ENCODE results near the gene ALDOB.

Gene ALDOB

DNA sequence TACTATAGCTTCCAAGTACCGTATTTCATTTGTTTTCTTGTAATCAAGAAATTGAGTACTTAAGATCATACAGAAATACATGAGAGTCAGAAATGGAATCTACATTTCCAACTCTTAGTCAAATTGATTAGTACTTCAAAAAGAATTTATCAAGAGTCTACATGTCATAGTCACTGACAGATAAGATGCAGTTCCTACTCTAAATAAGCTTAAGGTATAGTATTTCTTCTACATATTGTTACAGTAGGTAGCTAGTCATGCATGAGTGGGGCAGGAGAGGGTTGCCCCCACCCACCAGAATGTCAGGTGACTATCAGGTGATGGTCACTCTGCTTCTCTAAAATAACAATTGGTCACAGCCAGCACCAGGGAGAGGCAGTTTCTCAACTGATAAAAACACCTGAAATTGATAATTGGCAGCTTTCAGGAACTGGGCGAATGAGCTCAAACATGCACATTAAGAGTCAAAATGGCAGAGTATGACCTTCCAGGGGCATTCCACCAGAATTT lies 53.7 kb downstream of the ALDOB start:
- DNase-seq = no peak

DNA sequence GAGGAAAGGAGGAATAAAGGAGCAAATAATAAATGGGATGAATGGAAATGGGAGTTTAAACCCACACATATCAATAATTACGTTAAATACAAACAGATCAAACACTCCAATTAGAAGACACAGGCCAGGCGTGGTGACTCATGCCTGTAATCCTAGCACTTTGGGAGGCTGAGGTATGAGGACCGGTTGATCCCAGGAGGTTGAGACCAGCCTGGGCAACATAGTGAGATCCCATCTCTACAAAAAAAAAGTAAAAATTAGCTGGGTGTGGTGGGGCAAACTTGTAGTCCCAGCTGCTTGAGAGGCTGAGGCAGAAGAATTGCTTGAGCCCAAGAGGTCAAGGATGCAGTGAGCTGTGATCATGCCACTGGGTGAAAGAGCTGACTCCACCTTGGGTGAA lies 54.5 kb downstream of the ALDOB start:
- DNase-seq = no peak

DNA sequence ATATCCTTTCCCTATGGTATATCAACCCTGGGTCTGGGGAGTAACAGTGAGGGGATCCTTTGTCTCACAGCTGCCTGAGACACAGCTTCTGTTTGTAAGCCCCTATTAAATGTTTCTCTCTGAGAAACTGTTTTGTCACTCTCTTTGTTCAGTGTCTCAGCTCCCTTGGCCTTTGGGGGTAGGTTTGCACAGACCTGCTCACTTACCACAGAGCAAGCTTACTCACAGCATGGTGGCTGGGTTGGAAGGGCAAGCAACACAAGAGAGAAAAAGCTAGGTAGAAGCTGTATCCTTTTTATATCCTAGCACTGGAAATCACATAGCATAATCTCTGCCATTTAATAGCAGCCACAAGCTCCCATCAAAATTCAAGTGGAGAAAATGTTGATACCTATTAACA lies 55.3 kb downstream of the ALDOB start:
- DNase-seq = no peak

DNA sequence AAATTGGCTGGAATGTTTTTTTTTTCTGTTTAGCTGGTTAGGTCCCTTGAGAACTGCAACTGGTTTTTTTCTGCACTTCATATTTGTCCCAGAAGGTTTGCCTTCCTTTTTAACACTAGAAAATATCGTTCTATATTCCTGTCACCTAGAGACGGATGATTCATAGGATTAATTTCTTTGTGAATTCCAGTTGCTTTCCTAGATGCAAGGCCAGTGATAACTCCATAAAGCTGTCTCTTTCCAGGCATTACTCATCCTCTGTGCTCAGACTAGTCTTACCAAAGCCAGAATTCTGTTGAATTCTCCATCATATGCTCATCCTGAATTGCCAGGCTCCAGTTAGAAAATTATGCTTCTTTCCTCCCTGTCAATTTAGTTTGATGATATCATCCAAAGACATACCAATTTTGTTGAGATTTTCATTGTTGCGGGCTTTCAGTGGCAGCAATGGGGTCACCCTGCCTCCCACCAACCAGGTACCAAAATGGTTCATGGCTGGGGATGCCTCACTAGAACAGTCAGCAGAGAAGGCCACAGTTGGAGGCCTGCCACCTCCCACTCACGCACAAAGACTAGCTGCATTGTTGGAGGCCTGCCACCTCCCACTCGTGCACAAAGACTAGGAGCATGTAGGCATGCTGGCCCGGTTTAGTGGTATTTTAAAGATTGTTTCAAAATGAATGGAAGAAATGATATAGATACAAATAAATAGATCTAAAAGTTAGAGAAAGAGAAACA lies 59.3 kb downstream of the ALDOB start:
- no peak for DNase-seq

DNA sequence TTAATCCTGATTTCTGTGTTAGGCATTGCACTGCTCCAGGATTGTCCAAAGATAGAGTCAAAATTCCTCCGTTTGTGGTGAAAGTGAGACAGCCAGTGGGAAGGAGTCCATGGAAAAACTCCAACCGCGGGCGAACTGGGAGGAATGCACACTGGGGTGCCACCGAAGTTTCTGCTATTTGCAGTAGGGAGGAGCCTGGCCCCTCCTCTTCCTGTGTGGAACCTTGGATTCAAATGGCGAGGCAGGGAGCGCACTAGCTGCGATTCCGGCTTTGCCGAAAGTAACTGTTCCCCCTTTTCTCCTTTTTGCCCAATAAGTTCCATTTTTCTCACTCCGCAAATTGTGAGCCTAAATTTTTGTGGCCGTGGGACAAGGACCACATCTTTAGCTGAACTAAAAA lies 60.0 kb downstream of the ALDOB start:
- DNase-seq = no peak

DNA sequence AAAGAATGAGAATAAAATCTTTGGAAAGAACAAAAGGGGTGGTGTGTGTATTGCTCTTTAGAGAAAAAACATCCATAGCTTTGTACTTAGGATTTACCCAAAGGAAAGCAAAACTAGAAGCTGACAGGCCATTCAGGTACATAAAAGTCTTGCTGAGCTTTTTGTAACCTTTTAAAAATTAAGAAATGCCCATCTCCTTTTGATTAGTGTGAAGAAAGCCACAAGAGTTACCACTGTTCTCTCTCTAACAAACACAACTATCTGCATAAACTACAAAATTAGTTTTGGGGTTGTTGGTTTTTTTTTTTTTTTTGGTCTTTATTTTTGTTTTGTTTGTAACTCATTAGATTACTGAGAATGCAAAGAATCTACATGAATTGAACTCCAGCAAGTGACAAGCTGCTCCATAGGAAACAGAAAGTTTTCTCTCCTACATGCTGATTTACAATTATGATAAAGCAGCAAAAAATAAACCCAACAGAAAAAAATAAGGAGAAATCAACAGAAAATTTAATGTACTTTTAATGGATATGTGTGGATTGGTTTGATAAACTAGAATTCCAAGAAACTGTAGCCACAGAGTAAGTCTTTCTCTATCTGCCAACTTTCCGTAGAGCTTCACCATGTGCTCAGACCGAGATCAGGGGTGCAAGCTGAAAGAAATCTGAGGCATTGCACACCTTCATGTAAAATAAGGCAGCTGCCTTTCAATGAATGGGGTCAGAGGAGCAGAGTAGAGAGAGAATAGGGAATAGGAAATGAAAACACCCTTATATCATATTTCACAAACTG lies 63.1 kb downstream of the ALDOB start:
- no peak for DNase-seq

DNA sequence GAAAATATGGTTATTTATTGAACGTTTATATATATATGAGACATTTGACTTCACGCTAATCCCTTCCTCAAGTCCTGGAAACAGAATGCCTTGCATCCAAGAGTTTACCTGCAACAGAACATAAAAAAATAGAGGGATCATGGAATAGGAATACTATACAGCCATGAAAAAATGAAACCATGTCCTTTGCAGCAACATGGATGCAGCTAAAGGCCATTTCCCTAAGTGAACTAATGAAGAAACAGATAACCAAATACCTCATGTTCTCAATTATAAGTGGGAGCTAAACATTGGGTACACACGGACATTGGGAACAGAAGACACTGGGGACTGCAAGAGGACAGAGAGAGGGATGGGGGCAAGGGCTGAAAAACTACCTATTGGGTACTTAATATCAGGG lies 63.8 kb downstream of the ALDOB start:
- DNase-seq = no peak

Measured in inflammatory macrophage treated with lipopolysaccharide for 1 hour (primary cell).